Lower leg skin (tissue), 3 donors: Measurements from ENCODE around the gene TRPC4AP.

Source experiments
- POLR2A ChIP-seq, 2 donors: fragments of 450-650 bp; IDR thresholded peaks; one replicate each; pipeline ENCODE4 v1.6.1; 2016 to 2017; ENCODE audit warnings: antibody characterized with exemption in 2 of 2, mild to moderate bottlenecking in 1 of 2, moderate library complexity in 1 of 2
- TF ChIP-seq, protein P1 (sequence below), 3 donors: fragments of 450-650 bp; IDR thresholded peaks; one replicate each; pipeline ENCODE4 v1.5.1; 2016; ENCODE audit warnings: antibody characterized with exemption in 3 of 3, mild to moderate bottlenecking in 3 of 3, moderate library complexity in 2 of 3

DNA sequence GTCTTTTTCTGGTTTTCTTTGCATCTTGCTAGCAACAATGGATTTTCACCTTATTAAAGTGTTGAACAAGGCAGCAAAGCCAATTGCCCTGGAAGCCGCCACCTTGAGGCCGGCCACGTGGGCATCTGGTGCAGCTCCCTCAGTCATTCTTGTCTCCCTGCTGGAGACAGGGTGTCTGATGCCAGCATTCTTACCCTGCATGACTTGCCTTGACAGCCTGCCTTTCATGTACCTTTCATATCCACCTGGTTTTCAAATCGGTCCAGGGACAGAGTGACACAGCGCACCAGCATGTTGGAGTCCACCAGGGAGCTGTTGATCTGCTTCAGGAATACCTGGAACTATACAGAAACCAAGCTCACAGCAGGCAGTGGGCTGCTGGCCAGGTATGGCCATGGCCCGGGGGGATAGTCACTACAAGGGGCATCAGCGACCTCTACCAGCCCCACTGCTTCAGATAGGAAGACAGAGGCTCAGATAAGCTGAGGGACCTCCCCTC, 87.1 kb downstream of the TRPC4AP start:
- TF ChIP-seq, protein P1, sequence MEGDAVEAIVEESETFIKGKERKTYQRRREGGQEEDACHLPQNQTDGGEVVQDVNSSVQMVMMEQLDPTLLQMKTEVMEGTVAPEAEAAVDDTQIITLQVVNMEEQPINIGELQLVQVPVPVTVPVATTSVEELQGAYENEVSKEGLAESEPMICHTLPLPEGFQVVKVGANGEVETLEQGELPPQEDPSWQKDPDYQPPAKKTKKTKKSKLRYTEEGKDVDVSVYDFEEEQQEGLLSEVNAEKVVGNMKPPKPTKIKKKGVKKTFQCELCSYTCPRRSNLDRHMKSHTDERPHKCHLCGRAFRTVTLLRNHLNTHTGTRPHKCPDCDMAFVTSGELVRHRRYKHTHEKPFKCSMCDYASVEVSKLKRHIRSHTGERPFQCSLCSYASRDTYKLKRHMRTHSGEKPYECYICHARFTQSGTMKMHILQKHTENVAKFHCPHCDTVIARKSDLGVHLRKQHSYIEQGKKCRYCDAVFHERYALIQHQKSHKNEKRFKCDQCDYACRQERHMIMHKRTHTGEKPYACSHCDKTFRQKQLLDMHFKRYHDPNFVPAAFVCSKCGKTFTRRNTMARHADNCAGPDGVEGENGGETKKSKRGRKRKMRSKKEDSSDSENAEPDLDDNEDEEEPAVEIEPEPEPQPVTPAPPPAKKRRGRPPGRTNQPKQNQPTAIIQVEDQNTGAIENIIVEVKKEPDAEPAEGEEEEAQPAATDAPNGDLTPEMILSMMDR (IDR thresholded peaks at IDR 0.05), result no peak
- TF ChIP-seq POLR2A (IDR thresholded peaks at IDR 0.05), result no peak
